HCT116 (cell line): ENCODE measurements around the gene PARP6. TPM values are rescaled to one million over a fixed set of nuclear protein-coding genes. Genes with fewer than 3 reads are reported as not detected.

Experiments
- ATAC-seq: fragments of 200-7000 bp; cut with Tn5 transposase; 2 replicates; pipeline ENCODE4 v1.9.1; 2020; ENCODE audit warnings: mild to moderate bottlenecking, moderate library complexity
- BruUV-seq: library from RNA; stranded (reverse); fragments of 400-500 nt; replicated peaks from 2 replicates; lab custom pipeline; 2021; lab: Mats Ljungman, UMichigan
- CTCF ChIA-PET: fragments of 300-600 bp; sonication (Branson Sonifier 250); formaldehyde crosslinking; loops from one replicate; lab custom pipeline; 2021; ENCODE audit warnings: antibody characterized with exemption; lab: Charles Lee
- POLR2A ChIA-PET: fragments of 300-600, 350-600 bp; sonication (Branson Sonifier 250); formaldehyde crosslinking; loops from one replicate; lab custom pipeline; 2021; ENCODE audit warnings: antibody characterized with exemption; lab: Charles Lee
- RAD21 ChIA-PET, 2 experiments: fragments of 300-600 bp; sonication (Branson Sonifier 250); formaldehyde crosslinking; loops; one replicate each; lab custom pipeline; 2023; ENCODE audit warnings: low total read pairs in 2 of 2; ENCODE audit not compliant: uncharacterized antibody in 2 of 2, unreplicated experiment in 2 of 2, low non-redundant PET in 1 of 2; lab: Charles Lee
- DNase-seq: peaks from one replicate; pipeline ENCODE4 v3.0.0-alpha.2; 2010; ENCODE audit warnings: low read depth, low spot score
- H2AFZ ChIP-seq: fragments of 200-600 bp; shearing (Covaris generic), sonication (generic); 2 replicates; pipeline ENCODE4 v1.6.1; 2017; ENCODE audit warnings: low read depth, mixed run types, mixed read lengths, antibody characterized with exemption, low read length; ENCODE audit not compliant: poor library complexity, severe bottlenecking
- H3K27ac ChIP-seq: 2 replicates; pipeline ENCODE4 v1.5.1; 2012; ENCODE audit warnings: low read depth, low read length
- H3K27me3 ChIP-seq: fragments of 200-600 bp; sonication (generic); 2 replicates; pipeline ENCODE4 v1.6.1; 2016; ENCODE audit warnings: mixed run types, low read length, mixed read lengths; ENCODE audit not compliant: insufficient read depth
- H3K36me3 ChIP-seq, 2 experiments: fragments of 200-500 bp in 1 of 2; fragments of 200-600 bp in 1 of 2; sonication (Bioruptor generic) in 1 of 2; sonication (generic) in 1 of 2; 2 replicates each; pipeline versions ENCODE4 v1.5.1 to v1.6.1; 2014 to 2016; ENCODE audit warnings: low read length in 2 of 2, inconsistent platforms in 1 of 2, mixed read lengths in 1 of 2, mixed run types in 1 of 2; ENCODE audit not compliant: insufficient read depth in 2 of 2, control insufficient read depth in 1 of 2
- H3K4me1 ChIP-seq, 2 experiments: fragments of 200-600 bp in 1 of 2; sonication (generic) in 1 of 2; 2 replicates each; pipeline versions ENCODE4 v1.5.1 to v1.6.1; 2012 to 2017; ENCODE audit warnings: low read length in 2 of 2, inconsistent platforms in 1 of 2, mild to moderate bottlenecking in 1 of 2, mixed read lengths in 1 of 2, mixed run types in 1 of 2, moderate library complexity in 1 of 2; ENCODE audit not compliant: insufficient read depth in 2 of 2, control insufficient read depth in 1 of 2
- H3K4me2 ChIP-seq: fragments of 200-600 bp; sonication (generic); 2 replicates; pipeline ENCODE4 v1.6.1; 2017; ENCODE audit warnings: mixed run types, low read length, mixed read lengths
- H3K4me3 ChIP-seq, 2 experiments: fragments of 200-600 bp in 1 of 2; sonication (generic) in 1 of 2; replicated peaks in 1 of 2; 2 replicates each; pipeline ENCODE4 v1.5.1; 2011 to 2016; ENCODE audit warnings: low read length in 2 of 2, control low read depth in 1 of 2, low read depth in 1 of 2, mild to moderate bottlenecking in 1 of 2, mixed read lengths in 1 of 2, mixed run types in 1 of 2
- H3K79me2 ChIP-seq: fragments of 200-600 bp; sonication (generic); 2 replicates; pipeline ENCODE4 v1.6.1; 2017; ENCODE audit warnings: mild to moderate bottlenecking, mixed run types, low read length, moderate library complexity, mixed read lengths; ENCODE audit not compliant: insufficient read depth
- H3K9ac ChIP-seq: fragments of 200-600 bp; sonication (generic); 2 replicates; pipeline ENCODE4 v1.6.1; 2016; ENCODE audit warnings: low read length, mixed read lengths
- H3K9me2 ChIP-seq: fragments of 200-600 bp; sonication (generic), shearing (Covaris generic); 2 replicates; pipeline ENCODE4 v1.6.1; 2017; ENCODE audit warnings: mixed run types, mild to moderate bottlenecking, moderate library complexity; ENCODE audit not compliant: insufficient read depth
- H3K9me3 ChIP-seq, 2 experiments: fragments of 200-500 bp in 1 of 2; fragments of 200-600 bp in 1 of 2; sonication (Bioruptor generic) in 1 of 2; sonication (generic) in 1 of 2; 2 replicates each; pipeline ENCODE4 v1.6.1; 2014 to 2017; ENCODE audit warnings: low read length in 2 of 2, mixed read lengths in 2 of 2, inconsistent platforms in 1 of 2, low read depth in 1 of 2, mild to moderate bottlenecking in 1 of 2, mixed run types in 1 of 2, moderate library complexity in 1 of 2; ENCODE audit not compliant: control insufficient read depth in 1 of 2, insufficient read depth in 1 of 2
- H4K20me1 ChIP-seq: fragments of 200-600 bp; sonication (generic), shearing (Covaris generic); 2 replicates; pipeline ENCODE4 v1.6.1; 2017; ENCODE audit warnings: mixed run types, mild to moderate bottlenecking, moderate library complexity; ENCODE audit not compliant: insufficient read depth
- EZH2phosphoT487 ChIP-seq: fragments of 200-600 bp; IDR thresholded peaks from 2 replicates; pipeline ENCODE4 v1.6.1; 2018; ENCODE audit warnings: antibody characterized with exemption, borderline replicate concordance
- JUND ChIP-seq: IDR thresholded peaks from 2 replicates; pipeline ENCODE4 v1.6.1; 2012
- intact Hi-C: fragments of 100-400 bp; cut with micrococcal nuclease; formaldehyde crosslinking; loops from 2 replicates; pipeline ENCODE4 v1.10.0; 2022
- total RNA-seq: library from RNA; stranded (reverse); gene quantifications from one replicate; pipeline ENCODE4 v1.2.1, GENCODE V29; 2021; ENCODE audit not compliant: unreplicated experiment
- TF ChIP-seq, protein P1 (sequence below): IDR thresholded peaks from 2 replicates; pipeline ENCODE4 v1.6.1; 2012; ENCODE audit warnings: low read depth
- TF ChIP-seq, protein P2 (sequence below), 3 experiments: fragments of 200-600 bp in 1 of 3; sonication (generic) in 1 of 3; IDR thresholded peaks in 2 of 3; conservative IDR thresholded peaks in 1 of 3; 2 replicates each; pipeline ENCODE4 v1.5.1; 2012 to 2017; ENCODE audit warnings: low read depth in 2 of 3, low read length in 2 of 3, antibody characterized with exemption in 1 of 3, borderline replicate concordance in 1 of 3, control low read depth in 1 of 3, mild to moderate bottlenecking in 1 of 3, mixed read lengths in 1 of 3, mixed run types in 1 of 3, moderate library complexity in 1 of 3; ENCODE audit not compliant: insufficient read depth in 1 of 3

Gene PARP6
- total RNA-seq, 1 experiment from 2014 or later = 67.9 TPM

DNA sequence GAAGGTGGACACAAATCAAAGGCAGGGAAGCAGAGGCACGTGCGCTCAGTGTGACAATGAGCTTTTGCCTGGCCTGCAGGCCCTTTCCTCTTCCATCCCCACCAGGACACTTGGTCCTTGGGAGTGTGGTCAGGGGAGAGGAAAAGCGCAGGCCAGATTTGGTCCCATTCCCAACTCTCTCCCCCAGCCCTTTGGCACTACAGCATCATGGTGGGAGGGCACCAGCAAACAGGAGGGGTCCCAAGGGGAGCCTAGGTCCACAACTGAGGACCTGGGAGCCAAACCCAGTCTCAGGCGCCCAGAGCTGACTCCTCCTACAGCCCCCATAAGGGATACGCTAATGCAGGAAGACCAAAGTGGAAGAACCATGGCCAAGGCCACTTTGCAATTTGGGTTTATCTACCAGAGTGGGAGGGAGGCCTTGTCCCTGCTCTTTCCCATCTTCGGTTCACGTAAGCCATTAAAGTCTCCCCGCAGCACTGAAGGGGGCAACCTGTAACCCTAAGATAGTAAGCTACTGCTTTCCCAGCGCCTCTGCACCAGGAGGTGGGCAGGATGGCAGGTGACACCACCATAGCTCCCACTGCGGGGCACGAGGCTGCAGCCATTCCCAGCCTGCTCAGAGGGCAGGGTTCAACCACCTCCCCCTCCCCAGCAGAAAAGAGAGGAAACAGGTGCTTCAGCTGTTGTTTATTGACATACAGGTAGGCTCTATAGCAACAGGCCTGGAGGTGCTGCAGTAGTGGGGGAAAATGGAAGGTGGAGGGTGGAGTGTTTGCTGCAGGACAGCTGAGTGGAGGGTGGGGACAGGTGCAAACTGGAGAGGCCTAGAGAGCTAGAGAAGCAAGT, 73.8 kb downstream of the PARP6 start:
- Histone ChIP-seq H3K27ac (peak overlapping the region; percentile 37), H3K4me2 (peak overlapping the region; percentile 68), H3K9me3 (no peaks in the 10 kb centered on the region), H3K36me3 (peaks cover 31 to 43% of the 10 kb centered on the region in 2 experiments; a peak in 3 of 4 replicates), H3K9ac (peak overlapping the region; percentile 43; the same call in 1 of the 2 replicates), H3K9me2 (no peaks in the 10 kb centered on the region), H4K20me1 (peaks cover 21% of the 10 kb centered on the region; the same call in 1 of the 2 replicates), H3K79me2 (peaks cover 14% of the 10 kb centered on the region; the same call in 1 of the 2 replicates), H3K4me1 (peaks cover 5 to 32% of the 10 kb centered on the region in 2 experiments; a peak in 3 of 4 replicates), H3K4me3 (peak overlapping the region; percentile 36 to 78), H3K27me3 (no peaks in the 10 kb centered on the region), H2AFZ (no peak overlapping the region)
- ChIA-PET RAD21 (interaction anchor here (0.6 to 1.4 kb wide), 3 partner anchors 29 to 454 kb away, joined by 3 to 9 read pairs (median 6); no protein-coding TSS in a partner anchor), CTCF (interaction anchor here (0.6 to 1.5 kb wide), 6 partner anchors 9 to 76 kb away, joined by 3 to 12 read pairs (median 4); no protein-coding TSS in a partner anchor), POLR2A (interaction anchor here (1.2 to 1.6 kb wide), 4 partner anchors 8 to 40 kb away, joined by 3 to 9 read pairs (median 5); partner anchors contain the start of gene PKM)
- ATAC-seq (peak; percentile 5; the same call in 1 of the 2 replicates), DNase-seq (no peak)
- intact Hi-C loops = loop anchor here (1.0 kb wide), 1 partner anchor 88 kb away; no protein-coding TSS in a partner anchor
- no TSS peak for BruUV-seq
- TF ChIP-seq, protein P1, sequence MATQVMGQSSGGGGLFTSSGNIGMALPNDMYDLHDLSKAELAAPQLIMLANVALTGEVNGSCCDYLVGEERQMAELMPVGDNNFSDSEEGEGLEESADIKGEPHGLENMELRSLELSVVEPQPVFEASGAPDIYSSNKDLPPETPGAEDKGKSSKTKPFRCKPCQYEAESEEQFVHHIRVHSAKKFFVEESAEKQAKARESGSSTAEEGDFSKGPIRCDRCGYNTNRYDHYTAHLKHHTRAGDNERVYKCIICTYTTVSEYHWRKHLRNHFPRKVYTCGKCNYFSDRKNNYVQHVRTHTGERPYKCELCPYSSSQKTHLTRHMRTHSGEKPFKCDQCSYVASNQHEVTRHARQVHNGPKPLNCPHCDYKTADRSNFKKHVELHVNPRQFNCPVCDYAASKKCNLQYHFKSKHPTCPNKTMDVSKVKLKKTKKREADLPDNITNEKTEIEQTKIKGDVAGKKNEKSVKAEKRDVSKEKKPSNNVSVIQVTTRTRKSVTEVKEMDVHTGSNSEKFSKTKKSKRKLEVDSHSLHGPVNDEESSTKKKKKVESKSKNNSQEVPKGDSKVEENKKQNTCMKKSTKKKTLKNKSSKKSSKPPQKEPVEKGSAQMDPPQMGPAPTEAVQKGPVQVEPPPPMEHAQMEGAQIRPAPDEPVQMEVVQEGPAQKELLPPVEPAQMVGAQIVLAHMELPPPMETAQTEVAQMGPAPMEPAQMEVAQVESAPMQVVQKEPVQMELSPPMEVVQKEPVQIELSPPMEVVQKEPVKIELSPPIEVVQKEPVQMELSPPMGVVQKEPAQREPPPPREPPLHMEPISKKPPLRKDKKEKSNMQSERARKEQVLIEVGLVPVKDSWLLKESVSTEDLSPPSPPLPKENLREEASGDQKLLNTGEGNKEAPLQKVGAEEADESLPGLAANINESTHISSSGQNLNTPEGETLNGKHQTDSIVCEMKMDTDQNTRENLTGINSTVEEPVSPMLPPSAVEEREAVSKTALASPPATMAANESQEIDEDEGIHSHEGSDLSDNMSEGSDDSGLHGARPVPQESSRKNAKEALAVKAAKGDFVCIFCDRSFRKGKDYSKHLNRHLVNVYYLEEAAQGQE = no peak
- TF ChIP-seq JUND (peak; percentile 9; the same call in 1 of the 2 replicates), EZH2phosphoT487 (no peak)
- TF ChIP-seq, protein P2, sequence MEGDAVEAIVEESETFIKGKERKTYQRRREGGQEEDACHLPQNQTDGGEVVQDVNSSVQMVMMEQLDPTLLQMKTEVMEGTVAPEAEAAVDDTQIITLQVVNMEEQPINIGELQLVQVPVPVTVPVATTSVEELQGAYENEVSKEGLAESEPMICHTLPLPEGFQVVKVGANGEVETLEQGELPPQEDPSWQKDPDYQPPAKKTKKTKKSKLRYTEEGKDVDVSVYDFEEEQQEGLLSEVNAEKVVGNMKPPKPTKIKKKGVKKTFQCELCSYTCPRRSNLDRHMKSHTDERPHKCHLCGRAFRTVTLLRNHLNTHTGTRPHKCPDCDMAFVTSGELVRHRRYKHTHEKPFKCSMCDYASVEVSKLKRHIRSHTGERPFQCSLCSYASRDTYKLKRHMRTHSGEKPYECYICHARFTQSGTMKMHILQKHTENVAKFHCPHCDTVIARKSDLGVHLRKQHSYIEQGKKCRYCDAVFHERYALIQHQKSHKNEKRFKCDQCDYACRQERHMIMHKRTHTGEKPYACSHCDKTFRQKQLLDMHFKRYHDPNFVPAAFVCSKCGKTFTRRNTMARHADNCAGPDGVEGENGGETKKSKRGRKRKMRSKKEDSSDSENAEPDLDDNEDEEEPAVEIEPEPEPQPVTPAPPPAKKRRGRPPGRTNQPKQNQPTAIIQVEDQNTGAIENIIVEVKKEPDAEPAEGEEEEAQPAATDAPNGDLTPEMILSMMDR (IDR thresholded peaks at IDR 0.05 in 2 of 3, conservative IDR thresholded peaks at IDR 0.05 in 1 of 3; ENCODE audit: borderline replicate concordance in 1 of 3, insufficient read depth in 1 of 3, low read depth in 2 of 3, low read length in 2 of 3) = no peak
